Activated CD8-positive, alpha-beta T cell treated with anti-CD3 and anti-CD28 coated beads for 36 hours (primary cell): Measurements from ENCODE around the gene GNA14. TPM values are rescaled to one million over a fixed set of nuclear protein-coding genes. Genes with fewer than 3 reads are reported as not detected.

ENCODE experiments used
- ATAC-seq: fragments of 200-7000 bp; cut with Tn5 transposase; one replicate; pipeline ENCODE4 v1.10.0; 2021; ENCODE audit warnings: mild to moderate bottlenecking, moderate library complexity
- CTCF ChIA-PET: fragments of 350-600 bp; sonication (Branson Sonifier 250); formaldehyde crosslinking; loops from one replicate; lab custom pipeline; 2021; ENCODE audit warnings: antibody characterized with exemption; lab: Charles Lee
- POLR2A ChIA-PET: fragments of 350-600 bp; sonication (Branson Sonifier 250); formaldehyde crosslinking; loops from one replicate; lab custom pipeline; 2021; ENCODE audit warnings: antibody characterized with exemption; lab: Charles Lee
- DNase-seq: peaks from one replicate; pipeline ENCODE4 v3.0.0-alpha.2; 2020
- H3K27ac Mint-ChIP-seq: one replicate; pipeline ENCODE4 v1.8.0; 2021; ENCODE audit warnings: mild to moderate bottlenecking, mixed read lengths
- H3K27me3 Mint-ChIP-seq: one replicate; pipeline ENCODE4 v1.8.0; 2021; ENCODE audit warnings: mixed read lengths
- H3K36me3 Mint-ChIP-seq: one replicate; pipeline ENCODE4 v1.8.0; 2021; ENCODE audit warnings: low read depth, mixed read lengths
- H3K4me1 Mint-ChIP-seq: one replicate; pipeline ENCODE4 v1.8.0; 2021; ENCODE audit warnings: low read depth, mixed read lengths
- H3K4me3 Mint-ChIP-seq: one replicate; pipeline ENCODE4 v1.8.0; 2021; ENCODE audit warnings: mild to moderate bottlenecking, moderate library complexity, mixed read lengths
- H3K9me3 Mint-ChIP-seq: one replicate; pipeline ENCODE4 v1.8.0; 2021; ENCODE audit warnings: mixed read lengths
- CTCF ChIP-seq: fragments of 200-600 bp; IDR thresholded peaks from one replicate; pipeline ENCODE4 v1.8.0; 2022; ENCODE audit warnings: antibody characterized with exemption, mild to moderate bottlenecking
- intact Hi-C: fragments of 100-400 bp; cut with micrococcal nuclease; formaldehyde crosslinking; loops from one replicate; pipeline ENCODE4 v1.10.0; 2022
- total RNA-seq, 2 experiments: library from RNA; stranded (reverse); gene quantifications; one replicate each; pipeline ENCODE4 v1.2.3, GENCODE V29; 2021

Gene GNA14
- total RNA-seq, 2 experiments from 2014 or later: not detected

GRCh38 chr9:77544546-77544945, 103.6 kb downstream of the GNA14 start:
- no peak for ATAC-seq
- intact Hi-C loops: no loop called here
- TF ChIP-seq CTCF: no peak
- POLR2A ChIA-PET: no interaction called here
- Mint-ChIP-seq H3K36me3 (peaks cover 2% of the 10 kb centered on the region), H3K27me3 (no peaks in the 10 kb centered on the region), H3K9me3 (peaks cover 18% of the 10 kb centered on the region), H3K4me1 (no peaks in the 10 kb centered on the region), H3K4me3 (no peak overlapping the region), H3K27ac (no peak overlapping the region)
- CTCF ChIA-PET: no interaction called here
- DNase-seq: no peak

GRCh38 chr9:77543131-77543822, 104.8 kb downstream of the GNA14 start:
- Mint-ChIP-seq H3K36me3 (peaks cover 2% of the 10 kb centered on the region), H3K27me3 (no peaks in the 10 kb centered on the region), H3K4me1 (no peaks in the 10 kb centered on the region), H3K27ac (no peak overlapping the region), H3K4me3 (no peak overlapping the region), H3K9me3 (peaks cover 18% of the 10 kb centered on the region)
- no peak for DNase-seq
- POLR2A ChIA-PET: no interaction called here
- ATAC-seq: no peak
- TF ChIP-seq CTCF: no peak
- CTCF ChIA-PET: no interaction called here
- intact Hi-C loops: no loop called here

GRCh38 chr9:77541600-77541999, 106.5 kb downstream of the GNA14 start:
- Mint-ChIP-seq H3K27me3 (no peaks in the 10 kb centered on the region), H3K4me3 (no peak overlapping the region), H3K9me3 (peaks cover 18% of the 10 kb centered on the region), H3K27ac (no peak overlapping the region), H3K36me3 (peaks cover 2% of the 10 kb centered on the region), H3K4me1 (no peaks in the 10 kb centered on the region)
- CTCF ChIA-PET: no interaction called here
- POLR2A ChIA-PET: no interaction called here
- no peak for DNase-seq
- no peak for TF ChIP-seq CTCF
- intact Hi-C loops: no loop called here
- ATAC-seq: no peak

GRCh38 chr9:77541055-77541454, 107.1 kb downstream of the GNA14 start:
- H3K36me3 Mint-ChIP-seq: peaks cover 2% of the 10 kb centered on the region
- intact Hi-C loops: no loop called here
- CTCF ChIA-PET: no interaction called here
- no peak overlapping the region for H3K27ac Mint-ChIP-seq
- DNase-seq (no peak), ATAC-seq (no peak)
- no peak overlapping the region for H3K4me3 Mint-ChIP-seq
- peaks cover 18% of the 10 kb centered on the region for H3K9me3 Mint-ChIP-seq
- POLR2A ChIA-PET: no interaction called here
- H3K4me1 Mint-ChIP-seq: no peaks in the 10 kb centered on the region
- no peak for TF ChIP-seq CTCF
- H3K27me3 Mint-ChIP-seq: no peaks in the 10 kb centered on the region

GRCh38 chr9:77534376-77535057, 113.6 kb downstream of the GNA14 start:
- no peaks in the 10 kb centered on the region for H3K4me1 Mint-ChIP-seq
- no peak overlapping the region for H3K4me3 Mint-ChIP-seq
- no peak for TF ChIP-seq CTCF
- DNase-seq (no peak), ATAC-seq (no peak)
- peaks cover 1% of the 10 kb centered on the region for H3K27me3 Mint-ChIP-seq
- H3K27ac Mint-ChIP-seq: no peak overlapping the region
- ChIA-PET CTCF (no interaction called here), POLR2A (no interaction called here)
- no peaks in the 10 kb centered on the region for H3K9me3 Mint-ChIP-seq
- H3K36me3 Mint-ChIP-seq: no peaks in the 10 kb centered on the region
- intact Hi-C loops: no loop called here
